ENCODE measurements around the gene SORCS2. TPM values are rescaled to one million over a fixed set of nuclear protein-coding genes. Genes with fewer than 3 reads are reported as not detected.

Gene SORCS2
- polyA plus RNA-seq, 1 donor (not counting 4 experiments of a cell fraction or from before 2014, with no cell fraction given) = 0.09 TPM

DNA sequence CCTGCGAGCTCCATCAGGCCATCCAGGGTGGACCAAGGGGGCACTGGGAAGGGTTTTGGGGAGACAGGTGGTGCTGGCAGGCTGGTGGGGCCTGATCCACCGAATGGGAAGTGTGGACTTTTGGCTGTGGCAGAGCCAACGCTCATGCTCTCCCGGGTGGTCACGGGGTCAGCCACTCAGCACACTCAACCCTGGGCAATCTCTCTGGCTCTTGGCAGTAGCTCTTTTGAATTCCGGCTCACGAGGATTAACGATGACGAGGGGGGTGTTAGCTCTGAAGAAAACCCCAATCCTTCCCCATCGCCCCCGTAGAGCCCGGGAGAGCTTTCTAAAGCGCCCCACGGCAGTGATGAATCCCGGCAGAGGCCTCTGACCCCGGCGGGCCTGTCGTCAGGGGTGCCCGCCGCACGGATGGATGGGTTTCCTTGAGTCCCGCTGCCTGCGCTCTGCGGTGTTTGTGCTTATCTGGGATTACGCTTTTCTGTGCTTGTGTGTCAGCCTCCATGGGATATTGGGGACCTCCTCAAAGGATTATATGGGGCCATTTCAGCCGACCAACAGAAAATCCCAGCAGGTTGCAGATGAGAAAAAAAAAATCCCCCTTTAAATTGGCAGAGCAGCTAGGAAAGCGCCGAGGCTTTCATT is 399.2 kb downstream of the SORCS2 start:
- Histone ChIP-seq H3K27ac (ENCODE audit: control insufficient read depth, insufficient read depth, low read length) (no peak overlapping the region), H3K79me2 (ENCODE audit: control insufficient read depth, insufficient read depth, low read length) (no peaks in the 10 kb centered on the region), H3K36me3 (ENCODE audit: control insufficient read depth in 2 of 2, extremely low read depth in 1 of 2, insufficient read depth in 2 of 2, low read length in 2 of 2) (no peaks in the 10 kb centered on the region), H3K9me3 (ENCODE audit: control insufficient read depth, low read depth, low read length) (no peaks in the 10 kb centered on the region), H3K27me3 (ENCODE audit: control insufficient read depth, extremely low read depth, insufficient read depth, low read length) (peaks cover 8% of the 10 kb centered on the region), H3K4me3 (ENCODE audit: control insufficient read depth in 2 of 3, extremely low read depth in 1 of 3, insufficient read depth in 2 of 3, low read depth in 1 of 3, low read length in 3 of 3) (no peak overlapping the region), H3K9ac (ENCODE audit: control insufficient read depth, extremely low read depth, insufficient read depth, low read length) (no peak overlapping the region), H3K4me2 (ENCODE audit: control insufficient read depth, extremely low read depth, insufficient read depth, low read depth, low read length) (no peak overlapping the region), H2AFZ (ENCODE audit: control insufficient read depth, low read length) (no peak overlapping the region), H4K20me1 (ENCODE audit: control insufficient read depth, extremely low read depth, insufficient read depth, low read length) (no peaks in the 10 kb centered on the region), H3K4me1 (ENCODE audit: control insufficient read depth, extremely low read depth, insufficient read depth, low read length) (no peaks in the 10 kb centered on the region), H3K9me1 (ENCODE audit: control insufficient read depth, extremely low read depth, insufficient read depth, low read length) (no peaks in the 10 kb centered on the region)
- FAIRE-seq (no peak), DNase-seq (ENCODE audit: low read depth, low spot score) (no peak)
- no peak for TF ChIP-seq EZH2 (IDR thresholded peaks at IDR 0.05; ENCODE audit: low read length)
- TF ChIP-seq, protein P1, sequence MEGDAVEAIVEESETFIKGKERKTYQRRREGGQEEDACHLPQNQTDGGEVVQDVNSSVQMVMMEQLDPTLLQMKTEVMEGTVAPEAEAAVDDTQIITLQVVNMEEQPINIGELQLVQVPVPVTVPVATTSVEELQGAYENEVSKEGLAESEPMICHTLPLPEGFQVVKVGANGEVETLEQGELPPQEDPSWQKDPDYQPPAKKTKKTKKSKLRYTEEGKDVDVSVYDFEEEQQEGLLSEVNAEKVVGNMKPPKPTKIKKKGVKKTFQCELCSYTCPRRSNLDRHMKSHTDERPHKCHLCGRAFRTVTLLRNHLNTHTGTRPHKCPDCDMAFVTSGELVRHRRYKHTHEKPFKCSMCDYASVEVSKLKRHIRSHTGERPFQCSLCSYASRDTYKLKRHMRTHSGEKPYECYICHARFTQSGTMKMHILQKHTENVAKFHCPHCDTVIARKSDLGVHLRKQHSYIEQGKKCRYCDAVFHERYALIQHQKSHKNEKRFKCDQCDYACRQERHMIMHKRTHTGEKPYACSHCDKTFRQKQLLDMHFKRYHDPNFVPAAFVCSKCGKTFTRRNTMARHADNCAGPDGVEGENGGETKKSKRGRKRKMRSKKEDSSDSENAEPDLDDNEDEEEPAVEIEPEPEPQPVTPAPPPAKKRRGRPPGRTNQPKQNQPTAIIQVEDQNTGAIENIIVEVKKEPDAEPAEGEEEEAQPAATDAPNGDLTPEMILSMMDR (optimal IDR thresholded peaks at IDR 0.05 in 1 of 3, IDR thresholded peaks at IDR 0.05 in 1 of 3, conservative IDR thresholded peaks at IDR 0.05 in 1 of 3; ENCODE audit: extremely low read depth in 1 of 3, insufficient read depth in 2 of 3, low read length in 3 of 3) = no peak
- dilution Hi-C loops (cut with MboI; ENCODE audit: extremely low pct_ligation_motif_present, low sequenced_read_pairs) = no loop called here

DNA sequence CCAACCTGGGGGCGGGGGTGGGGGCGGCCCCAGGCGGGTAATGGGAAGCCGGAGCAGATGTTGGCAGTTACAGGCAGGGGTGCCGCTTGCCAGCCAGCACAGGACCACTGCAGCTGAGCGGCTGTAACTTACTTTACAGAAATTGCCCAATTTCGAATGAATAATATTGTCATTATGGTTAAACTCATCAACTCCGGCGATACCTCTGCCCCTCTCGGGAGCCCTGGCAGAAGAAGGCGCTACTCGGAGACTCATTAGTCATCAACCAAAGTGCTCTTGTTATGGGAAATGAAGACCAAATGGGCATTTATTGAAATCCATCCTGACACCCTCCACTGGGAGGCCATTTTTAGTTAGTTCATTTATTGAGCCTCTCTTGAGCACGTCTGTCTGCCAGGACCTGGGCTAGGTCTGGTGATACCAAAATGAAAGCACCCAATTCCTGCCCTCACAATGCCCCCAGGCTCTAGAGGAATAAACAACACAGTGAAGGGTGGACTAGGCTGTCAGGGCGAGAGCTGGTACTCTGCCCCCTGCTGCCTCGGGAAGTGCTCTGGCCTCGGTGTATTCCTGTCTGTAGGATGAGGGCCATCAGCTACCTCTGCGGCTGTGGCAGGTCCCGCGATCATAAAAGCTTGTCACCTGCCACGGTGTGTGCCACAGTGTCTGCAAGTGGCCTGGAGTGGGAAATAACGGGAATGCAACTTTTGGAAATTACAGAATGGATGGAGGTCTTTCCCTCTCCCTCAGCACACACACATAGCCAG is 401.5 kb downstream of the SORCS2 start:
- H3K79me2 ChIP-seq (ENCODE audit: control insufficient read depth, insufficient read depth, low read length) = no peaks in the 10 kb centered on the region
- H3K27me3 ChIP-seq (ENCODE audit: control insufficient read depth, extremely low read depth, insufficient read depth, low read length) = peaks cover 20% of the 10 kb centered on the region
- no peak overlapping the region for H3K4me3 ChIP-seq (ENCODE audit: control insufficient read depth in 2 of 3, extremely low read depth in 1 of 3, insufficient read depth in 2 of 3, low read depth in 1 of 3, low read length in 3 of 3)
- H3K27ac ChIP-seq (ENCODE audit: control insufficient read depth, insufficient read depth, low read length) = no peak overlapping the region
- H4K20me1 ChIP-seq (ENCODE audit: control insufficient read depth, extremely low read depth, insufficient read depth, low read length) = no peaks in the 10 kb centered on the region
- no peaks in the 10 kb centered on the region for H3K9me1 ChIP-seq (ENCODE audit: control insufficient read depth, extremely low read depth, insufficient read depth, low read length)
- no peaks in the 10 kb centered on the region for H3K36me3 ChIP-seq (ENCODE audit: control insufficient read depth in 2 of 2, extremely low read depth in 1 of 2, insufficient read depth in 2 of 2, low read length in 2 of 2)
- H2AFZ ChIP-seq (ENCODE audit: control insufficient read depth, low read length) = no peak overlapping the region
- no peaks in the 10 kb centered on the region for H3K4me1 ChIP-seq (ENCODE audit: control insufficient read depth, extremely low read depth, insufficient read depth, low read length)
- H3K9me3 ChIP-seq (ENCODE audit: control insufficient read depth, low read depth, low read length) = no peaks in the 10 kb centered on the region
- FAIRE-seq = no peak
- TF ChIP-seq, protein P1 (optimal IDR thresholded peaks at IDR 0.05 in 1 of 3, IDR thresholded peaks at IDR 0.05 in 1 of 3, conservative IDR thresholded peaks at IDR 0.05 in 1 of 3; ENCODE audit: extremely low read depth in 1 of 3, insufficient read depth in 2 of 3, low read length in 3 of 3) = no peak
- TF ChIP-seq EZH2 (IDR thresholded peaks at IDR 0.05; ENCODE audit: low read length) = no peak
- no peak overlapping the region for H3K4me2 ChIP-seq (ENCODE audit: control insufficient read depth, extremely low read depth, insufficient read depth, low read depth, low read length)
- dilution Hi-C loops (cut with MboI; ENCODE audit: extremely low pct_ligation_motif_present, low sequenced_read_pairs) = no loop called here
- H3K9ac ChIP-seq (ENCODE audit: control insufficient read depth, extremely low read depth, insufficient read depth, low read length) = no peak overlapping the region
- DNase-seq (ENCODE audit: low read depth, low spot score) = no peak

Data from keratinocyte (primary cell).